Hepatocyte (in vitro differentiated cells): ENCODE results near the gene CDC45. TPM values are rescaled to one million over a fixed set of nuclear protein-coding genes. Genes with fewer than 3 reads are reported as not detected.

Experiments
- DNase-seq: peaks from one replicate; pipeline ENCODE4 v3.0.0-alpha.2; 2016; ENCODE audit warnings: low spot score
- H2AFZ ChIP-seq: fragments of 200-600 bp; sonication (generic); 2 replicates; pipeline ENCODE4 v1.6.0; 2016; ENCODE audit warnings: antibody characterized with exemption, mild to moderate bottlenecking
- H3K27ac ChIP-seq: fragments of 200-600 bp; sonication (generic); 2 replicates; pipeline ENCODE4 v1.5.1; 2016; ENCODE audit warnings: mild to moderate bottlenecking
- H3K27me3 ChIP-seq: fragments of 200-600 bp; sonication (generic); 2 replicates; pipeline ENCODE4 v1.6.1; 2016
- H3K36me3 ChIP-seq: fragments of 200-600 bp; sonication (generic); replicated peaks from 2 replicates; pipeline ENCODE4 v1.5.1; 2016; ENCODE audit warnings: low read depth; ENCODE audit not compliant: insufficient read depth
- H3K4me1 ChIP-seq: fragments of 200-600 bp; sonication (generic); 2 replicates; pipeline ENCODE4 v1.5.1; 2016; ENCODE audit warnings: mild to moderate bottlenecking, moderate library complexity; ENCODE audit not compliant: insufficient read depth
- H3K4me2 ChIP-seq: fragments of 200-600 bp; sonication (generic); 2 replicates; pipeline ENCODE4 v1.6.0; 2016
- H3K4me3 ChIP-seq: fragments of 200-600 bp; sonication (generic); 2 replicates; pipeline ENCODE4 v1.5.1; 2016; ENCODE audit warnings: mild to moderate bottlenecking
- H3K79me2 ChIP-seq: fragments of 200-600 bp; sonication (generic); 2 replicates; pipeline ENCODE4 v1.6.0; 2017; ENCODE audit warnings: mild to moderate bottlenecking
- H3K9me2 ChIP-seq: fragments of 200-600 bp; sonication (generic); replicated peaks from 2 replicates; pipeline ENCODE4 v1.6.0; 2017; ENCODE audit warnings: mild to moderate bottlenecking; ENCODE audit not compliant: insufficient read depth
- H3K9me3 ChIP-seq: fragments of 200-600 bp; sonication (generic); 2 replicates; pipeline ENCODE4 v1.5.1; 2016; ENCODE audit warnings: low read depth, mild to moderate bottlenecking
- H4K20me1 ChIP-seq: fragments of 200-600 bp; sonication (generic); 2 replicates; pipeline ENCODE4 v1.6.0; 2016; ENCODE audit warnings: mild to moderate bottlenecking; ENCODE audit not compliant: insufficient read depth, poor library complexity, severe bottlenecking
- EZH2 ChIP-seq: fragments of 200-600 bp; sonication (generic); IDR thresholded peaks from 2 replicates; pipeline ENCODE4 v1.6.1; 2016; ENCODE audit warnings: antibody characterized with exemption, mild to moderate bottlenecking, borderline replicate concordance
- EZH2phosphoT487 ChIP-seq: fragments of 200-600 bp; sonication (generic); IDR thresholded peaks from one replicate; pipeline ENCODE4 v1.6.1; 2018; ENCODE audit warnings: antibody characterized with exemption, mild to moderate bottlenecking, low read depth, moderate library complexity; ENCODE audit not compliant: unreplicated experiment, severe bottlenecking
- WGBS: methylation state at CpG from one replicate; pipeline ENCODE4 v1.1.6; 2016; ENCODE audit warnings: low lambda C conversion rate; ENCODE audit errors: missing lambda C conversion rate; 5-methylcytosine and 5-hydroxymethylcytosine counted together
- polyA plus RNA-seq: library from polyadenylated mRNA; unstranded; fragments of >200 nt; fragmentation: Nextera tagmentation; extraction: Ambion mirVana; gene quantifications from 2 replicates; pipeline ENCODE4 v1.2.1, GENCODE V29; 2016
- total RNA-seq: library from RNA; depleted of rRNA; stranded (reverse); fragments of >200 nt; gene quantifications from 2 replicates; pipeline ENCODE4 v1.2.3, GENCODE V29; 2014
- TF ChIP-seq, protein P1 (sequence below): fragments of 200-600 bp; sonication (generic); IDR thresholded peaks from 2 replicates; pipeline ENCODE4 v1.5.1; 2016; ENCODE audit warnings: antibody characterized with exemption, mild to moderate bottlenecking; ENCODE audit not compliant: poor library complexity

Gene CDC45
- total and polyA plus RNA-seq, 2 experiments from 2014 or later: 3.5 to 6.5 TPM

DNA sequence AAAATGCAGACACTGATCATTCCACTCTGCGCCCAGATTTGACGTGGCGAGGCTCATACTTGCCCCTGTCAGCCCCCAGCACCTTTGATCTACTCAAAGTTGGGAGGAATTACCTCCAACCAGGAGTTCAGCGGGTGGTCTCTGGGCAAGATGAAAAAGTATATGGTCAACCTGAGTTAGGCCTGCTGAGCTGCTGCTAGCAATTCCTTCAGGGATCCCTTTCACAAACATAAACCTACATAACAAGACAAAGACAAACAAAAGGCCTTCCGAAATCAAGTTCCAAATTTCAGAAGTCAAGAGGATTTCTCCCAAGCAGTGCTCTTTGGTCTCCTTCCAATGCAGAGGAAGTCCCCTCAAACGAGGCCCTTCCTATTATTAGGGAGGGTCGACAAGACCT, 23.6 kb downstream of the CDC45 start:
- H3K9me2 ChIP-seq: no peaks in the 10 kb centered on the region
- 96% methylated on average over 7 of the region's 7 CpGs for WGBS

DNA sequence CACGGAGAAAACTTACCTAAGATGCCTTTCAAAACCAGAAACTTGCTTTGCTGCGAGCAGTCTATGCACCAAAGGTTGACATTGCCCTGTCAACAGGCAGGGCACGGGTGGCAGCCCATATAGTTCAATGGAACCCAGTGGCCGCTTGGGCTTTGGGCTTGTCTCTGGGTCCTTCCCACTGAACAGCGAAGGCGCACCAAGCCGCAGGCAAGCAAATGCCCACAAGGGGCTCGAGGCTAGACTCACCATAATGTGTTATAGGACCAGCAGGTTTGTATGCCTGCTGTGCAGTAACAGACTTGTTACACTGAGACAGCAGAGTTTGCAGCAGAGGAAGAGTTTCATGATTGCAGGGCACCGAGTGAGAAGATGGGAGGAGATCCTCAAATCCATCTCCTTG, 24.1 kb downstream of the CDC45 start:
- H3K36me3 ChIP-seq: no peaks in the 10 kb centered on the region
- no peak for TF ChIP-seq EZH2phosphoT487
- TF ChIP-seq, protein P1, sequence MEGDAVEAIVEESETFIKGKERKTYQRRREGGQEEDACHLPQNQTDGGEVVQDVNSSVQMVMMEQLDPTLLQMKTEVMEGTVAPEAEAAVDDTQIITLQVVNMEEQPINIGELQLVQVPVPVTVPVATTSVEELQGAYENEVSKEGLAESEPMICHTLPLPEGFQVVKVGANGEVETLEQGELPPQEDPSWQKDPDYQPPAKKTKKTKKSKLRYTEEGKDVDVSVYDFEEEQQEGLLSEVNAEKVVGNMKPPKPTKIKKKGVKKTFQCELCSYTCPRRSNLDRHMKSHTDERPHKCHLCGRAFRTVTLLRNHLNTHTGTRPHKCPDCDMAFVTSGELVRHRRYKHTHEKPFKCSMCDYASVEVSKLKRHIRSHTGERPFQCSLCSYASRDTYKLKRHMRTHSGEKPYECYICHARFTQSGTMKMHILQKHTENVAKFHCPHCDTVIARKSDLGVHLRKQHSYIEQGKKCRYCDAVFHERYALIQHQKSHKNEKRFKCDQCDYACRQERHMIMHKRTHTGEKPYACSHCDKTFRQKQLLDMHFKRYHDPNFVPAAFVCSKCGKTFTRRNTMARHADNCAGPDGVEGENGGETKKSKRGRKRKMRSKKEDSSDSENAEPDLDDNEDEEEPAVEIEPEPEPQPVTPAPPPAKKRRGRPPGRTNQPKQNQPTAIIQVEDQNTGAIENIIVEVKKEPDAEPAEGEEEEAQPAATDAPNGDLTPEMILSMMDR: no peak
- TF ChIP-seq EZH2: no peak
- no peaks in the 10 kb centered on the region for H3K27me3 ChIP-seq
- DNase-seq: no peak
- H3K27ac ChIP-seq: no peak overlapping the region
- H3K9me2 ChIP-seq: no peaks in the 10 kb centered on the region
- no peaks in the 10 kb centered on the region for H3K9me3 ChIP-seq
- H4K20me1 ChIP-seq: no peaks in the 10 kb centered on the region
- H3K4me2 ChIP-seq: no peak overlapping the region
- WGBS: 96% methylated on average over 9 of the region's 9 CpGs
- no peak overlapping the region for H2AFZ ChIP-seq
- H3K4me1 ChIP-seq: no peaks in the 10 kb centered on the region
- H3K79me2 ChIP-seq: no peaks in the 10 kb centered on the region
- H3K4me3 ChIP-seq: no peak overlapping the region

More for the DNA sequence above, 23.6 kb downstream of the CDC45 start:
- no peaks in the 10 kb centered on the region for H3K27me3 ChIP-seq
- no peak overlapping the region for H3K4me2 ChIP-seq
- no peak for DNase-seq
- no peak overlapping the region for H2AFZ ChIP-seq
- TF ChIP-seq EZH2 (no peak), EZH2phosphoT487 (no peak)
- TF ChIP-seq, protein P1: no peak
- H3K4me1 ChIP-seq: no peaks in the 10 kb centered on the region
- H3K36me3 ChIP-seq: no peaks in the 10 kb centered on the region
- no peak overlapping the region for H3K27ac ChIP-seq
- no peaks in the 10 kb centered on the region for H3K9me3 ChIP-seq
- no peaks in the 10 kb centered on the region for H4K20me1 ChIP-seq
- H3K4me3 ChIP-seq: no peak overlapping the region
- no peaks in the 10 kb centered on the region for H3K79me2 ChIP-seq

DNA sequence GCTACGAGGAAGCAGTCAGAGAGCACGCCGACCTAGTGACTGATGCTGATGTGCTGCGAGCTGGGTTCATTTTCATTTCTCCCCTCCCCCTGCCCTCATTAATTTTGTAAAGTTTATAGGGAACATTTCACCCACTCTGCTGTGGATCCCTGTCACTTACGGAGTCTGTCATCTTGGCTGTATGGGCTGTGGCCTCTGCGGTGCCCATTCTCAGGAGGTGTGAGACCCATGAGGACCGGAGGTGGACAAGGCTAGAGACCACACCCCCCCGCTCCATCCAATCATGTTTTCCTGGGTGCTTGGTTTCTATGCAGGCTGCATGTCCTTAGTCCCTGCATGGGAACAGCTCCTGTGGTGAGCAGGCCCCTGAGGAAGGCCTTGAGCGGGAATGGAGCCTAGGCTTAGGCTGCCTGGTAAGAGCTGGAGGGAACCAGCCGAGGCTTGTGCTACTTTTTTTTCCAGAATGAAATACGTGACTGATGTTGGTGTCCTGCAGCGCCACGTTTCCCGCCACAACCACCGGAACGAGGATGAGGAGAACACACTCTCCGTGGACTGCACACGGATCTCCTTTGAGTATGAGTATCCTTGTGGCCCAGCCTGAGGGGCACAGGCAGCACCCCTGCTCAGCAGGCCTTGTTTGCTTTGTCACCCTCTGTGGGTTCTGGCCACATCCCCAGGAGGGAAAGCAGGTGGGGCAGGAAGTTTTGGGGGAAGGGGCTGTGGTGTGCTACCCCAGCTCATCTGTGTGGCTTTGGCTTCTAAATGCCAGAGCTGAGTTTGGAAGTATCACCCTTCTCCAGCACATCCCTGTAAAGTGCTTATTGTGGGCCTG, 25.4 kb downstream of the CDC45 start:
- no peak for TF ChIP-seq EZH2
- TF ChIP-seq EZH2phosphoT487: no peak
- TF ChIP-seq, protein P1: no peak
- 93% methylated on average over 18 of the region's 18 CpGs for WGBS
- no peak overlapping the region for H3K27ac ChIP-seq
- H3K9me2 ChIP-seq: no peaks in the 10 kb centered on the region
- no peak overlapping the region for H2AFZ ChIP-seq
- no peaks in the 10 kb centered on the region for H3K79me2 ChIP-seq
- H3K4me3 ChIP-seq: no peak overlapping the region
- no peaks in the 10 kb centered on the region for H3K4me1 ChIP-seq
- H4K20me1 ChIP-seq: no peaks in the 10 kb centered on the region
- H3K36me3 ChIP-seq: no peaks in the 10 kb centered on the region
- no peak for DNase-seq
- H3K27me3 ChIP-seq: no peaks in the 10 kb centered on the region
- H3K9me3 ChIP-seq: no peaks in the 10 kb centered on the region
- no peak overlapping the region for H3K4me2 ChIP-seq
